Measurements from ENCODE around the gene CHAC1.

CHAC1 gene, protein sequence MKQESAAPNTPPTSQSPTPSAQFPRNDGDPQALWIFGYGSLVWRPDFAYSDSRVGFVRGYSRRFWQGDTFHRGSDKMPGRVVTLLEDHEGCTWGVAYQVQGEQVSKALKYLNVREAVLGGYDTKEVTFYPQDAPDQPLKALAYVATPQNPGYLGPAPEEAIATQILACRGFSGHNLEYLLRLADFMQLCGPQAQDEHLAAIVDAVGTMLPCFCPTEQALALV

GRCh38 chr15:40952901-40953712, at the start of gene CHAC1:
CHAC1 (plus strand) TSS chr15:40953471; CDS start chr15:40953584, 113 bp downstream.
- no peak for DNase-seq

DNA sequence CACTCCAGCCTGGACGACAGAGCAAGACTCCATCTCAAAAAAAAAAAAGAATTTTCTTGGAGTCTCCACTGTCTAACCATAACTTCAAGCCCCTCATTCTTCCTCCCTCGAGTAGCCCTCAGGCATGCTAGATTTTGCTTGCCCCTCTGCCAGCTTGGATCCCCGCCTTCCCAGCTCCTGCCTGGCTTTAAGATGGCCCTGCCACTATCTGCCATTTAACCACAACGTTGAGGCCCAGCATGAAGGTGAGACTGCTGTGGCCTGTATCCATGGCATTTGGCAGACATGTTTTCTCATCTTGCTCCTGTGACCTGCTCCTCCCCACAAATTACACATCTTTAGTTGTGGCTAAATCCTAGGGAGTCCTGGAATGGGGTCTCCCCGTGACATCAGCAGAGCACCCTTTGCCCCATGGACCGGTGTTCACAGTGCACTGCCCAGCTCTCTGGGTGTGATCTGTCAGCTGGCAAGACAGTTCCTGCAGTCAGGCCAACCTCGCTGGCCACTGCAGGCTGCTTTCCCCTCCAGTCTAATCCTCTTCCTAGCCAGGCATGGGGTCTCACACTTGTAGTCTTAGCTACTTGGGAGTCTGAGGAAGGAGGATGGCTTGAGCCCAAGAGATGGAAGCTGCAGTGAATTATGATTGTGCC, 48.6 kb upstream of the CHAC1 start:
- DNase-seq = no peak

GRCh38 chr15:40906091-40906990, 46.9 kb upstream of the CHAC1 start:
- peak; percentile 77 for DNase-seq

- no peak for DNase-seq
Measured at GRCh38 chr15:40906991-40907802, 46.1 kb upstream of the CHAC1 start.

DNA sequence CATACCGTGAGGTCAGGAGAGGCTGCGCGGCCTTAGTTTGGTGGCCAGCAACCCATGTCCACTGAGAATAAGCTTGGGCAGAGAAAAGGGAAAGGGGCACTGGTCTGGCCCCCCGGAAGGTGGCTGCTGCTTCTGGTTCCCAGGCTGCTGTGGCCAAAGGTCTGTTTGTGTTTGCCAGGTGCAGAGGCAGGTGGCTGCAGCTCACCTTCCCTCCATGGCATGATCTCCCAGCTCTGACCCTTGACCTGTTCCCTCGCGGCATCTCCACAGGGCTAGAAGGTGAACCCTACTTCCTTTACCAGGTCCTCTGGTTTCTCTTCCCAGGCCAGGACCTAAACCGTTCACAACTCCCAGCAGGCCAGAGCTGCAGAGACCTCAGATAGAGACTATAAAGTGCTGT, 45.2 kb upstream of the CHAC1 start:
- DNase-seq = no peak

DNA sequence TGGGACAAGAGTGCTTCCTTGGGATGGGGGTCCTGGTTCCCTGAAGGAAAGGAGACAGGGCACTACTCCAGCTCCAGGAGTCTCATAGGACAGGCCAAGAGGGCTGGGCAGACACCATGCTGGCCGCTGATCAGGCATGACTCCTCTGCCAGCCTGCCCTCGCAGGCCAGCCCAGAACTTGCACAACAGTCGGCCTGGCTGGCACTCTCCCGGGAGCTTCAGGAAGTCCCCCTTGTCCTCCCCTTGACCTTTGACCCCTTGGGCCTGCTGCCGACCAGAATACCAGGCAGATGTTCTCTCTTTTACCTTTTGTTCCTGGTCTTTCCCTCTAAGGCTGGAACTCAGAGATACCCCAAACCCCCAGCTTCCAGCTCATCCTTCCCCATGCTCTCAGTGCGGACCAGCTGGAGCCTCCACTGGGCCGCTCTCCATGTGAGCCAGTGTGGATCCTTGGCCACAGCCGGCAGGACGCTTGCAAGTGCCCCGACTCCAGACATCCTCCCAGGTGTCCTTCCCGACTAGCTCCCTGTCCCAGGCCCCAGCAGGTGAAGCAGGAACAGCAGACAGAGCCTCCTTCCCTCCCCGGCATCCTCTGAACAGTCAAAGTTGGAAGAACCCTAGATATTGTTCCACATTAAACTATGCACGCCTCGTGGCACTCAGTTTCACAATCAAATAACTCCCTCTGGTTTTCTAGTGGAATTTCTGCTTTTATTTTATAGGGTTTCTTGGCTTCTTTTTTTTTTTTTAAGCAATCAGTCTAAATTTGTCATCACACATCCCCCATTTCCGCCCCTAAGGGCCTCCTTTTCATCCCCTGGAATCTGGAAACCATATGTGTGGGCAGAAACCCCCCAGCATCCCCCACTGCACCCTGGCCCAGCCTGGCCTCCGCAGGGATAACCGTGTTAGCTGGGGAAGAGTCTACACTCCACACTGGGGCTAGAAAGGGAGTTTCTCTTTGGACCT, 43.3 kb upstream of the CHAC1 start:
- DNase-seq = no peak

- DNase-seq = no peak
Measured at GRCh38 chr15:40911141-40911540, 42.1 kb upstream of the CHAC1 start.

DNA sequence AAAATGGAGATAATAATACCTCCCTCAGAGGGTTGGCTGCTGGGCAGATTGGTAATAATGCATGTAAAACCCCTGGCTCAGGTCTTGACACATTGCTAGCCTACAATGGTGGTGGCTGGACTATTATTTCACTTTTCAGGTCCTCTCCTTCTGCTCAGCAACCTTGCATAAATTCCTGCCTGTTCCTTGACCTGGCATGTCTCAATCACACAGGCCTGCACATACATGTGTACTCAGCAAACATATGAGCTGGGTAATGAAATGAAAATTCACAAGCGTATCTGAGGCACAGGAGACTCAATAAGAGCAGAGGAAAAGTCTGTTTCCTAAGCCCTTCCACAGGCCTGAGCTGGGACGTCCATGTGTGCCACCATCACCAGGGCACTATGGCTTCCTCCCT, 41.6 kb upstream of the CHAC1 start:
- DNase-seq = no peak

GRCh38 chr15:40912478-40912877, 40.8 kb upstream of the CHAC1 start:
- DNase-seq = no peak

GRCh38 chr15:40914013-40914412, 39.3 kb upstream of the CHAC1 start:
- no peak for DNase-seq

DNA sequence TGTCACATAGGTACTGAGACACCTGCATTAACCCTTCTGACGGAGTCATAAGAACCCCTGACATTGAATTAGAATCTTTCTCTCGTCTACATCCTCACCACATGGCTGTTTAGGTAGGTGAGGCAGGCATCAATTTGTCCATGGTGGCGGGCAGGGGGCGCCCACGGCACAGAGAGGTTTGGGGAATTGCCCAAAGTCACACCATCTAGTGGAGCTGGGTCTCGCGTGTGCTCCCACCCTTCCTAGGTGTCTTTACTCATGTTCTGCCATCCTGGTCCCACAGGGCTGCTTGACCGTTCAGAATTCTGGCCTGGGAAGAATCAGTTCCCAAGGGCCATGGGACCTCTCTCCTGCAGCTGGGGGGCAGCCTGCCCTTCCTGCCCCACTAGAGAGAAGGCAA, 38.8 kb upstream of the CHAC1 start:
- DNase-seq = no peak

DNA sequence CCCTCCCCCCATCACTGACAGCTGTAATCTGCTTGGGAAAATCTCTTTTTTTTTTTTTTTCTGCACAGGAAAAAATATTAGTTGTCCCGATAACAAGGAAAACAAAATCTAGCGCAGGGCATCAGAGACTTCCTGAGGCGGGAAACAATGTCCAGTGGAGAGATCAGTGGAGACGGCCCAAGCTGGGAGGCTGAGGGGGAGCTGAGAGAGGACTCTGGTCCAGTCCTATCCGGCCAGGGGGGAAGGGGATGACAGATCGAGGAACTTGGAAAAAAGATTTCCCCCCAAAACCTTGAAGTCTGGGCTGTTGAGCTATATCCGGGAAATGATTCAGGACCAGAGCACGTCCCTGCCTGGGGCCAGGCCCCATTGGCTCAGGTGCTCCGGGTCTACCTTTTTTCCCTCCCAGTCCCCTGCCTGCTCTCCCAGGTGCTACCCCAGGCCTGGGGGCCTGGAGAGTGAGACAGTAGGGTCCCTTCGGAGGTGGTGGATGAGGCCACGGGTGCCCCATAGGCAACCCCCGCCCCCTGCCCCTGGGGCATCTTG, 38.1 kb upstream of the CHAC1 start:
- no peak for DNase-seq

DNA sequence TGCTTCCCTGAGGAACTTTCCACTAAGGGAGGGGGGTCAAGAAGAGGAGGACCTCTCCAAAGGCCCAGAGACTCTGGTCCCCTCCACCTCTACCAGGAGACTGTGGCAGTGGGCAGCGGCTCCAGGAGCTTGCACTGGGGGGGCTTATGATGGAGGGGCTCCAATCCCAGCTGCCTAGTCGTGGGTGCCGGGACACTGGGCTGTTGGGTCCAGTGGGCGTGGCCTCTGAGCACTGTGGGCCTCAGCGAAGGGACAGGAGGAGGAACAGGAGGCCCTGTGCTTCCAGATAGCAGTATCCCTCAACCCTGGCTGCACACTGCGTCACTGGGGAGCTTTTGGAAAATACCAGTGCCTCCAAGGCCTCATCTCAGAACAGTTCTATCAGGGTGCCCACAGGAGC, 37.6 kb upstream of the CHAC1 start:
- no peak for DNase-seq

- no peak for DNase-seq
Measured at GRCh38 chr15:40917585-40917984, 35.7 kb upstream of the CHAC1 start.

- no peak for DNase-seq
Measured at GRCh38 chr15:40918146-40918798, 35.0 kb upstream of the CHAC1 start.

GRCh38 chr15:40918799-40919392, 34.4 kb upstream of the CHAC1 start:
- no peak for DNase-seq

GRCh38 chr15:40921949-40922607, 31.2 kb upstream of the CHAC1 start:
- DNase-seq = no peak

- no peak for DNase-seq
Measured at GRCh38 chr15:40922608-40923005, 30.7 kb upstream of the CHAC1 start.

GRCh38 chr15:40923551-40923950, 29.7 kb upstream of the CHAC1 start:
- DNase-seq = no peak

Measured in cortex of kidney (tissue), 1 donor.